Effector CD4-positive, alpha-beta T cell (primary cell): ENCODE data around the gene CARD6.
"Not testable (repeated sequence)": the region's sequence is repeated elsewhere in the genome, so short reads cannot be mapped to it uniquely, and the experiment has no call there.

Experiments used
- DNase-seq: peaks from one replicate; pipeline ENCODE4 v3.0.0-alpha.2; 2020
- total RNA-seq: gene quantifications from one replicate; lab custom pipeline; 2026; lab: John Stamatoyannopoulos, UW

Gene CARD6, protein sequence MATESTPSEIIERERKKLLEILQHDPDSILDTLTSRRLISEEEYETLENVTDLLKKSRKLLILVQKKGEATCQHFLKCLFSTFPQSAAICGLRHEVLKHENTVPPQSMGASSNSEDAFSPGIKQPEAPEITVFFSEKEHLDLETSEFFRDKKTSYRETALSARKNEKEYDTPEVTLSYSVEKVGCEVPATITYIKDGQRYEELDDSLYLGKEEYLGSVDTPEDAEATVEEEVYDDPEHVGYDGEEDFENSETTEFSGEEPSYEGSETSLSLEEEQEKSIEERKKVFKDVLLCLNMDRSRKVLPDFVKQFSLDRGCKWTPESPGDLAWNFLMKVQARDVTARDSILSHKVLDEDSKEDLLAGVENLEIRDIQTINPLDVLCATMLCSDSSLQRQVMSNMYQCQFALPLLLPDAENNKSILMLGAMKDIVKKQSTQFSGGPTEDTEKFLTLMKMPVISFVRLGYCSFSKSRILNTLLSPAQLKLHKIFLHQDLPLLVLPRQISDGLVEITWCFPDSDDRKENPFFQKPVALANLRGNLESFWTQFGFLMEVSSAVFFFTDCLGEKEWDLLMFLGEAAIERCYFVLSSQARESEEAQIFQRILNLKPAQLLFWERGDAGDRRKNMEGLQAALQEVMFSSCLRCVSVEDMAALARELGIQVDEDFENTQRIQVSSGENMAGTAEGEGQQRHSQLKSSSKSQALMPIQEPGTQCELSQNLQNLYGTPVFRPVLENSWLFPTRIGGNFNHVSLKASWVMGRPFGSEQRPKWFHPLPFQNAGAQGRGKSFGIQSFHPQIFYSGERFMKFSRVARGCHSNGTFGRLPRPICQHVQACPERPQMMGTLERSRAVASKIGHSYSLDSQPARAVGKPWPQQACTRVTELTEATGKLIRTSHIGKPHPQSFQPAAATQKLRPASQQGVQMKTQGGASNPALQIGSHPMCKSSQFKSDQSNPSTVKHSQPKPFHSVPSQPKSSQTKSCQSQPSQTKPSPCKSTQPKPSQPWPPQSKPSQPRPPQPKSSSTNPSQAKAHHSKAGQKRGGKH
- 2.4 reads per million, percentile 7 among the genes with 10 or more reads in this experiment for total RNA-seq

DNA sequence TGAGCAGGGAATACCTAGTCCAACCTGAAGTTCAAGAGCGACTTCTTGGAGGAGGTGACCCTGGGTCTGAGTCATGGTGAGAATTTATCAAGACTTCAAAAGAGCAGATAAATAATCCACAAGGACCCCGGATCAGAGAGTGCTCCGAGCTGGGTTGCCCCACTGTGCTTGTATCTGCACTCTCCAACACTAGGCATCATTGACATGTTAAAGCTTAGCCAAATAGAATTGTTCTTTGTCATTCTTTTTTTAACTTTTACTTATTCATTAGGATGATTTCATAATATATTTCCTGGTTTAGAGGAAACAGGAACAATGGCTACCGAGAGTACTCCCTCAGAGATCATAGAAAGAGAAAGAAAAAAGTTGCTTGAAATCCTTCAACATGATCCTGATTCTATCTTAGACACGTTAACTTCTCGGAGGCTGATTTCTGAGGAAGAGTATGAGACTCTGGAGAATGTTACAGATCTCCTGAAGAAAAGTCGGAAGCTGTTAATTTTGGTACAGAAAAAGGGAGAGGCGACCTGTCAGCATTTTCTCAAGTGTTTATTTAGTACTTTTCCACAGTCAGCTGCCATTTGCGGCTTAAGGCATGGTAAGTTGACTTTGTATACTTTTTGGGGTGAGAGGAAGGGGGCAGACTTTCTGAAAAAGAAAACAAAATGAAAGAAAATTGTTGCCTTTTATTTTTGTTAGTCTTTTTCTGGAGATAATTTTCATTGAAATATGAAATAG, at the start of gene CARD6:
CARD6 (plus strand) TSS at position 300 of the 738 bp plus-strand sequence; CDS start at position 316, 16 bp downstream.
- no peak for DNase-seq

DNA sequence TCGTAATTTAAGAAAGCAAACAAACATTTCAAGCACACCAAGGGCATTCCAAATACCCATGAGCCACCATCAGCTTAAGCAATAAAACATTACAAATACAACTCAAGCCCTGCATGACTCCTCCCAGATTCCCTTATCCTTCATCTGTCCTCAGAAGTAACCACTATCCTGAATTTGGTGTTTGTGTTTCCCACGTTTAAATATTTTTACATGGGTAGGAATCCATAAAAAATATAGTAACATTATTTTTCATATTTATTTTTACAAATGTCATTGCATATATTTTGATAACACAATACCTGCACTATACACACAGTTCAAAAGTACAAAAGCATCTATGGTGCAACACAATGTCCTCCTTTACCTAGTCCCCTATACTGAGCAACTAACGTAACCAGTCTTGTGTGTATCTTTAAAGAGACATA, 49.4 kb upstream of the CARD6 start:
- DNase-seq, result no peak

DNA sequence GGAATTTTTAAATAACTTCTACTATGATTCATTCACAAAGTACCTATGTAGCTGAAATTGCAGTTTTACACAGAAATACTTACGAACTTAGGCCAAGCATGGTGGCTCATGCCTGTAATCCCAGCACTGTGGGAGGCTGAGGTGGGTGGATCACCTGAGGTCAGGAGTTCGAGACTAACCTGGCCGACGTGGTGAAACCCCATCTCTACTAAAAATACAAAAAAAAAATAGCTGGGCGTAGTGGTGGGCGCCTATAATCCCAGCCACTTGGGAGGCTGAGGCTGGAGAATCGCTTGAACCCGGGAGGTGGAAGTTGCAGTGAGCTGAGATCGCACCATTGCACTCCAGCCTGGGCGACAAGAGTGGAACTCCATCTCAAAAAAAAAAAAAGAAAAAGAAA, 48.5 kb upstream of the CARD6 start:
- not testable (repeated sequence) for DNase-seq

DNA sequence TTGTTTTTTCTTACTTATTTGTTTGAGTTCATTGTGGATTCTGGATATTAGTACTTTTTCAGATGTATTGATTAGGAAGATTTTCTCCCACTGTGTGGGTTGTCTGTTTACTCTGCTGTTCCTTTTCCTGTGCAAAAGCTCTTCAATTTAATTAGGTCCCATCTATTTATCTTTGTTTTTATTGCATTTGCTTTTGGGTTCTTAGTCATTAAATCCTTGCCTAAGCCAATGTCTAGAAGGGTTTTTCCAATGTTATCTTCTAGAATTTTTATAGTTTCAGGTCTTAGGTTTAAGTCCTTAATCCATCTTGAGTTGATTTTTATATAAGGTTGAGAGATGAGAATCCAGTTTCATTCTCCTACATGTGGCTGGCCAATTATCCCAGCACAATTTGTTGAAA, 46.8 kb upstream of the CARD6 start:
- DNase-seq, result not testable (repeated sequence)

DNA sequence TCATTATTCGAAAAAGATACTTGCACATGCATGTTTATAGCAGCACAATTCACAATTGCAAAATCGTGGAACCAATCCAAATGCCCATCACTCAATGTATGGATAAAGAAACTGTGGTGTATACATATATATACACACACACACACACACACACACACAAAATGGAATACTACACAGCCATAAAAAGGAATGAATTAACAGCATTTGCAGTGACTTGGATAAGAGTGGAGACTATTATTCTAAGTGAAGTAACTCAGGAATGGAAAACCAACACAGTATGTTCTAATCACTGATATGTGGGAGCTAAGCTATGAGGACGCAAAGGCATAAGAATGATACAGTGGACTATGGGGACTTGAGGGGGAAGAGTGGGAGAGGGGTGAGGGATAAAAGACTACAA, 46.3 kb upstream of the CARD6 start:
- DNase-seq, result not testable (repeated sequence)

DNA sequence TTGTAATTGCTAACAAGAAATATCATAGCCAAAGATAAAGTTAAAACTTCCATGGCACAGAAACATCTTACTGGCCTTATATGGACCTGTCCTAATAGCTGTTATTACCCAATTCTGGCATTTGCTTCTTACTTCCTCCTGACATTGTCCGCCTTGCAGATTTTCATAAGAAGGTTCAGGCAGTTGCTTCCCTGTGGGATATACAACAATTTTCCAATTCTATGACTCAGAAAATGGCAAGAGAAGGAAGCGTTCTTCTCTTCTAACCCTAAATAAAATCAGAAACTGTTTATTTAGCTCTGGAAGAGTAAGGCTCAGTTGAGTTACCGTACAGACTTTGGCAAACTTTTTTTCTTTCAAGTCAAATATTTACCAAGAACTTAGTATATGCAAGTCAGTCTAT, 44.7 kb upstream of the CARD6 start:
- DNase-seq, result no peak

DNA sequence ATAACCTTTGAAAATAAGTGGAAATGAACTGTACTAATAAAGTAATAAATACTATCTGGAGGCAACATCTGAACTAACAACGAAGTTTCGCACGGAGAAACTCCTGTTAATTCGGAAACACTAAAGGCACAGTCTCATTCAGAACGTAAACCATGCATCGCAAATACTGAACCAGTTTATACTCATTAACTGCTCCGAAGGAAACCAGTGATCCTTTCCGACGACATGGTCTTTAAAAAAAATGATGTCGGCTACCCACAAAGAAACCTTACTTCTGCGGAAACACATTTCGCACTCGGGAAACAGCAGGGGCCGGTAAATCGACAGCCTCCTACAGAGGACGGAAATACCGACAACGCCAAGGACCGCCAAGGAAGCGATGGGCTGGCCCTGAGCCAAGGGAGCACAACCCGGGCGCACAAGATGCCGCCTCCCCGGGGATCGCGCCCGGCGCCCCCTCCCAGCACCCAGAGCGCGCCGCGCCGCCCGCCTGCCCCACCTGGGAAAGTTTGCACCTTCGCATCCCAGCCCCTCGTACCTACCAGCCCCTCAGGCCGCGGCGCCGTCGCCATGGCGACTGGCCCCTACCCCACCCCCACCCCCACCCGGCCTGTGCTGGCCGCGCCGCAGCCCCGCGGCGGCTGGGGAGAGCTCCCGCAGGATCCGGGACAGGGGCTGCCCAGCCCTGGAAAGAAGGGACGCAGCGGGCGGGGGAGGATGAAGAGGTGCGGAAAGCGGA, 43.7 kb upstream of the CARD6 start:
- peak; percentile 71 for DNase-seq

DNA sequence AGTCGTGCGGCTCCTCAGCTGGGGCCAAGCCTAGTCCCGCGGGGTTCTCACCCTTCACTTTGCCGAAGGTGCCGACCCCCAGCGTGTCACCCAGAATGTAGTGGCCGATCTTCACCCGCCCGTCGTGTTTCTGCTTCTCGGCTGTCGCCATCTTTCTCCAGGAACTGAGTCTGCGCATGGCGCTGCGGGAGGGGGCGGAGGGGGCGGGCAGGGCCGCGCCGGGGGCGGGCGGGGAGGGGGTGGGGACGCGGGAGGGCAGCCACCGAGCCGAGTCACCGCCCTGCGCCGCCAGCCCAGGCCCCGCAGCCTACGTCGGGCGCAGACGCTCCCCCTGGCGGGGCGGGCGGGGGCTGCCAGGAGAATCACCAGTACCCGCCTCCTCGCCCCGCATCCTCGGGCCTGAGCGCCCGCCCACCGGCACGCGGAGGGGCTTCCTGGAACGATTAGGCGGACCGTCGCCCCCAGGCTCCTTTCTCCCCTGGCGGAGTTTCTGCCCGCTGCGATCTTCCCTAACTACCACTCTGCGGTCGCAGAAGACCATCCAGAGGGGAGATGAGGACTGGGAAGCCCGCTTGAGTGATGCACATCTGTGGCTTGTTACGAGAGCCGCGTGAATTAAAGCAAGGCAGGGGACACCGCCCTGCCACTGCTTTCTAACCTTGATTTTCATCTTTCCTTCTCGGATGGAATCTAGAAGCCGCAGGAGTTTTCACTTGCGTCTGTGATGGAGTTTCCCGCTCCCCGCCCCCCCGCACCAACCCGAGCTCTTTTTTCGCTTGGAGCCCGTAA, 43.0 kb upstream of the CARD6 start, which contains the start of gene PRKAA1:
PRKAA1 (minus strand) TSS at position 363 of the 789 bp plus-strand sequence; CDS start at position 178, 185 bp downstream.
- peak; percentile 86 for DNase-seq

DNA sequence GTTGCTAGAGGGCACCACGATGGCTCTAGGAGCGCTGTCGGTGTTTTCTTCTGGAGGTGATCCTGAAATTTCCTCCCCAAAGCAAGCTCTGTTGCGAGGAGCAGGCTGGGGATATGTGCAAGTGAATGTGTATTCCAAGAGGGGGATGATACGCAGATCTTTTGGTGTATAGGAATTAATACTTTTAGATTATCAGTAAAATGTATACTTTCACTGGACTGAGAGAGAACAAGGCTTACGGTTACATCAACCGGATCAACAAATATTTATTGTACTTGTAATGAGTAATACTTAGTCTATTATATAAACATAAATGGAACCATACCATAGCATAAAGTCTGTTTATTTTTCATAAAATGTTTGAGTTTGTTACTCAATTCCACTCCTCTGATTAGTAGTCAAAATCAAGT, 42.4 kb upstream of the CARD6 start:
- no peak for DNase-seq

DNA sequence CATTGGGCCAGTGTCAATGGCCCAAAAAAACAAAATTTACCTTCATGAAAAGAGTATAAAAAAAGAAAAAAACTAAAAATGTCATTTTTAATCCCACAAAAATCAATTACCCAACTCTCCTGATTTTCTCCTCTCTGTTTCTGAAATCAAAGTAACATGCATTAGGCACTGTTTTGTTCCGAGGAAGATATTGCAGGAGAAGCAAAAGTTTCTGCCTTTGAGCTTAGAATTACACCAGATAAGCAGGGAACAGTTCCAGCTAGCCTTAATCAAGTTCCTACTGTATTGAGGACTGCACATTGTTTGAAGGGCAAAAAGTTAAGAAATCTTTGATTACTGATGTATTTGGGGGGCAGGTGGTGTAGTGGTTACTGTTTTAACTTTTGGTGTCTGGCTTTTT, 41.9 kb upstream of the CARD6 start:
- DNase-seq, result no peak

DNA sequence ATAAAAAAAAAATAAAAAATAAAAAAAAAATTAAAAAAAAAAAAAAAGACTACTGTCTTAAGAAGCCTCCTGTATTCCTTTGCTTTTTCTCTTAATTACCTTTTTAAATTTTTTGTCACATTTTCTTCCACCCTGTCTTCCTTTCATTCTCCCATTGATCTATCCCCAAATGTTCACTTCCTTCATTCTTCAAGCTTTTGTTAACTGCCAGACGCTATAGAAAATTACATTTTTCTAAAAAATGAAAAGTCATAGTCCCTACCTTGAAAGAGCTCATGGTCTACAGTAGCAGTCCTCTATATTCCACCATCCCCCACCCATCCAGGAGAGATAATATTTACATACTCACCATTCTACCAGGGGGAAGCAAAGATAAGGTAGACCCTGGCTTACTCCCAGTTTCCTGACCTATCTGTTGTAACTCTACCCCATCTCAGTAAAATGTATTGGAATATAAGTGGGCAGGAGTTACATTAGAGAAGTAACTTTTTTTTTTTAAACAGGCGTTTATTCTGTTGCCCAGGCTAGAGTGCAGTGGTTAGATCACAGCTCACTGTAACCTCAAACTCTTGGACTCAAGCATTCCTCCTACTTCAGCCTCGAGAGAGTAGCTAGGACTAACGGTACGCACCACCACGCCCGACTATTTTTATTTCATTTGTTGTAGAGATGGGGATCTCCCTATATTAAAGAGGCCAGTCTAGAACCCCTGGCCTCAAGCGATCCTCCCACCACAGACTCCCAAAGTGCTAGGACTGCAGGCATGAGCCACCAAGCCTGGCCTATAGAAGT, 39.2 kb upstream of the CARD6 start:
- DNase-seq, result no peak

DNA sequence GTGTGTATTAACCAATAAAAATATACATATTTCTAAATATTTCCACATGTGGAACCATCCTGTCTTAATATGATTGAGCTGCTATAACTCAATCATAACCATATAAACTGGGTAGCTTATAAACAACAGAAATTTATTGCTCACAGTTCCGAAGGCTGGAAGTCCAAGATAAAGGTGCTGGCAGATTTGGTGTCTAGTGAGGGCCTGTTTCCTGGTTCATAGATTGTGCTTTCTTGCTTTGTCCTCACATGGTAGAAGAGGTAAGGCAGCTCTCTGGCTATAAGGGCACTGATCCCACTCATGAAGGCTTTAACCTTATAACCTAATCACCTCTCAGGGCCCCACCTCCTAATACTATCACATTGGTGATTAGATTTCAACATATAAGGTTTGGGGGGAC, 29.0 kb upstream of the CARD6 start:
- DNase-seq, result no peak

DNA sequence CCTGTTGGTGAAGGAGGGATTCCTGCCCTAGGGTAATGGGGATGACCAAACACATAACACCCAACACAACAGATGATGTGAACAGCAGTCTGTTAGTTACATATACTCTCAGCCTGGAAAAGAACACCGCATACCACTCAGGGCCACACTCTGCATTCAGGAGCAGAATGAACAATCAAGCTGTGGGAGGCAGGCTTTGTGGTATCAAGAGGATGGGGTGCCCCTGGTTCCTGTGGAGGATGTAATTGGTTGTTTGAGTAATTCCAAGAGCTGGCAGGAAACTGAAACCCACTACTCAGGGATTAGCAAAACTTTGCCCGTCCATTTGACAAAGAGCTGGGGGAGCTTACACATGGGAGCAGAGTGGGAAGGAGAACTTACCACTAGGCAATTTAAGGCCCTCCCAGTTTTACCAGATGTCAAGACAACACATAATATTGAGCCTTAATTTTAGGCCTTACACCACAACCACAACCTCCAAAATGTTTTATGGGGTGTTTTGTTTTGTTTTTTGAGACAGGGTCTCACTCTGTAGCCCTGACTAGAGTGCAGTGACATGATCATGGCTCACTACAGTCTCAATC, 27.4 kb upstream of the CARD6 start:
- no peak for DNase-seq

DNA sequence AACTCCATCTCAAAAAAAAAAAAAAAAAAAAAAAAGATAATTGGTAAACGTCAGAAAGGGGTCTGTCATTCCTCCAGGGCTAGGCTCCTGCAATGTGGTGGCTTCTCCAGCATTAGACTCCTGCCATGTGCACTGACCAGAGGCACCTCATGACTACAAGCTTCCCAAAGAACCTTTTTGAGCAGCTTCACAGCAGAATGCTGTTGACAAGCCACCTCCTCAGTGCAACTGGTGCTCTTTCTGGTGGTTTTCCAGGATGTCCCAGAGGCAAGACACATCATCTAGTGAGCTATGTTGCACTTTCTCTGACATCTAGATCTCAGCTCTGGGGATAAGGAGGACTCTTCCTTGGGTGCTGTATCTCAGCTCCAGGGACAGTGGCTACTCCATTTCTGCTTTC, 17.7 kb upstream of the CARD6 start:
- DNase-seq, result no peak

DNA sequence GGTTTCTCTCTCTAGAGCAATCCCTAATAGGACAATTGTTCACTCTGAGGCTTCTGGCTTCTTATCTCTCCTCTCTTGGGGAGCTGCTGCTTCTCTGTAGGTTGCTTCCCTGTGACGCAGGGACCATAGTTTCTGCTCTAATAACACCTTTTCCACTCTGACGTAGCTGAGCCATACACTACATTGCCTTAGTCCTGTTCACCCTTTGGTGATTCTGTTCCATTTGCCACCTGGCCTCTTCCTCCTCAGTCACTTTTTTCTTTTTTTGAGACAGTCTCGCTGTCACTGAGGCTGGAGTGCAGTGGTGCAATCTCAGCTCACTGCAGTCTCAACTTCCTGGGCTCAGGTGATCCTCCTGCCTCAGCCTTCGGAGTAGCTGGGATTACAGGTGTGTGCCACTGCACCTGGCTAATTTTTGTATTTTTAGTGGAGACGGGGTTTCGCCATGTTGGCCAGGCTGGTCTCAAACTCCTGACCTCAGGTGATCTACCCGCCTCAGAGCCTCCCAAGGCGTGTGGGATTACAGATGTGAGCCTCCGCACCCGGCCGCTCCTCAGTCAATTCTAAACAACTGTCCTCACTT, 15.6 kb upstream of the CARD6 start:
- not testable (repeated sequence) for DNase-seq

DNA sequence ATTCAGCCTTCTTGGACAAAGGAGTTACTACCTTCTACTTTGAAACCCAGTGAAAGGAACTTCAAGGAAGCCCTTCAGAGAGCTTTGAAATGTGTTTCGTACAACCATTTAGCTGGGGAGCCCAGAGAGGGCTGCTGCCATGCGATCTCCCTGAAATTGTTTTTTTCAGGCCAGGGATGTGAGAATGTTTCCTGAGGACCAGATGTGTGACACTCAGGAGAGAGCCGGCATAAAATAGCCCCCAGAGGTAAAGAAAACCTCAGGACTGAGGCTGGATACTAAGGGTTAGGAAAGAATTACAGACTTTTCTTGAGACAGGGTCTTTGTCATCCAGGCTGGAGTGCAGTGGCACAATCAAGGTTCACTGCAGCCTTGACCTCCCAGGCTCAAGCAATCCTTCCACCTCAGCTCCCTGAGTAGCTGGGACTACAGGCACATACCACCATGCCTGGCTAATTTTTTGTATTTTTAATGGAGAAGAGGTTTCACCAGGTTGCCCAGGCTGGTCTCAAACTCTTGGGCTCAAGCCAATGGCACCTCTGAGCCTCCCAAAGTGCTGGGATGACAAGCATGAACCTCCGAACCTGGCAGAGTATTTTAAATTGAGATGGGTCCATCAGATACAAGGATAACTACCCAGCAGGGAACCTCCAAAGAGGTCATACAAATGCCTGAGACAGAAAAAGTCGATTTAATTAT, 14.5 kb upstream of the CARD6 start:
- no peak for DNase-seq

DNA sequence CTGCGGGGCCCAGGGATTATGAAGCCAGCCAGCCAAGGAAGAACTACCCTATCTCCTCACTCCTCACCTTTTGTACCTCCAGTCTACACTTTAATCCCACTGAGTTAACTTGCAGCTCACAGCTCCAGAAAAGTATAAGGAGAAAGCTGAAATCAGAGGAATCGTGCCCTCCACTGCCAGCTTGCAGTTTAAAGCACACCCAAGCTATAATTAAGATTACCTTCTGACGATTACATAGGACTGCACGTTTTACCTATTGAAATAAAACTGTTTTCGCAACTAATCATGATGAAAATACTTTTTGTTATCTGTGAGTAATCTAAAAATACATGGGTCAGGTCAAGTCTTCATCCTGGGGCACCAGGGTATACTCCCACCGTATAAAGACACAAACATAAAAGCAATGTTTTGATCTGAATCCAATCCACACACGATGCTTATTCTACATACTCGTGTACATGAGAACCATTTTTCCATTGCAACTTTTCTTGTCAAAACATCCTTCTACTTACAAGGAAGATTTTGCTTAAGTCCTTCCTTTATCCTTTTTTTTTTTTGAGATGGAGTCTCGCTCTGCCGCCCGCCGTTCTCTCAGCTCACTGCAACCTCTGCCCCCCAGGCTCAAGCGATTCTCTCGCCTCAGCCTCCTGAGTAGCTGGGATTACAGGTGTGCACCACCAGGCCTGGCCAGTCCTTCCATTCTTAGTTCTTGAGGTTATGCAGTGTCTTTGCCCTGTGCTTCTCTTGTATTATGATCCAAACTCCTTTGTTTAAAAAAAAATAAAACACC, 13.8 kb upstream of the CARD6 start:
- no peak for DNase-seq
